Measurements from ENCODE around the gene LMCD1. TPM values are rescaled to one million over a fixed set of nuclear protein-coding genes. Genes with fewer than 3 reads are reported as not detected.

The LMCD1 gene
- total RNA-seq, 1 donor from 2014 or later, result 35.0 TPM

GRCh38 chr3:8610951-8611350 lies 109.3 kb downstream of the LMCD1 start:
- peaks cover 18 to 21% (median 20%) of the 10 kb centered on the region in 3 donors for H3K4me1 ChIP-seq (ENCODE audit: control insufficient read depth in 3 of 3, insufficient read depth in 3 of 3, low read length in 3 of 3)
- no peaks in the 10 kb centered on the region for H3K27me3 ChIP-seq (ENCODE audit: control insufficient read depth in 3 of 3, insufficient read depth in 3 of 3, low read length in 3 of 3)
- no peak overlapping the region for H3K9ac ChIP-seq (ENCODE audit: low read depth in 1 of 3, low read length in 3 of 3)
- H3K9me3 ChIP-seq (ENCODE audit: control insufficient read depth in 3 of 3, low read length in 3 of 3), result no peaks in the 10 kb centered on the region
- no peak overlapping the region for H3K27ac ChIP-seq (ENCODE audit: low read depth, low read length)
- H3K36me3 ChIP-seq (ENCODE audit: control insufficient read depth in 3 of 3, insufficient read depth in 3 of 3, low read length in 3 of 3), result no peaks in the 10 kb centered on the region
- no peak overlapping the region for H3K4me3 ChIP-seq (ENCODE audit: low read length in 3 of 3)

GRCh38 chr3:8617921-8618320 lies 116.3 kb downstream of the LMCD1 start:
- H3K9me3 ChIP-seq (ENCODE audit: control insufficient read depth in 3 of 3, low read length in 3 of 3), result peaks cover 0 to 3% (median 3%) of the 10 kb centered on the region in 3 donors
- peaks cover 3 to 12% (median 6%) of the 10 kb centered on the region in 3 donors for H3K4me1 ChIP-seq (ENCODE audit: control insufficient read depth in 3 of 3, insufficient read depth in 3 of 3, low read length in 3 of 3)
- no peaks in the 10 kb centered on the region for H3K36me3 ChIP-seq (ENCODE audit: control insufficient read depth in 3 of 3, insufficient read depth in 3 of 3, low read length in 3 of 3)
- no peak overlapping the region for H3K27ac ChIP-seq (ENCODE audit: low read depth, low read length)
- H3K4me3 ChIP-seq (ENCODE audit: low read length in 3 of 3), result no peak overlapping the region
- H3K27me3 ChIP-seq (ENCODE audit: control insufficient read depth in 3 of 3, insufficient read depth in 3 of 3, low read length in 3 of 3), result no peaks in the 10 kb centered on the region
- H3K9ac ChIP-seq (ENCODE audit: low read depth in 1 of 3, low read length in 3 of 3), result no peak overlapping the region

- H3K27me3 ChIP-seq (ENCODE audit: control insufficient read depth in 3 of 3, insufficient read depth in 3 of 3, low read length in 3 of 3), result peaks cover 0 to 3% (median 0%) of the 10 kb centered on the region in 3 donors
- no peaks in the 10 kb centered on the region for H3K36me3 ChIP-seq (ENCODE audit: control insufficient read depth in 3 of 3, insufficient read depth in 3 of 3, low read length in 3 of 3)
- no peak overlapping the region for H3K9ac ChIP-seq (ENCODE audit: low read depth in 1 of 3, low read length in 3 of 3)
- H3K4me1 ChIP-seq (ENCODE audit: control insufficient read depth in 3 of 3, insufficient read depth in 3 of 3, low read length in 3 of 3), result peaks cover 8 to 19% (median 12%) of the 10 kb centered on the region in 3 donors
- H3K27ac ChIP-seq (ENCODE audit: low read depth, low read length), result no peak overlapping the region
- H3K9me3 ChIP-seq (ENCODE audit: control insufficient read depth in 3 of 3, low read length in 3 of 3), result peaks cover 0 to 3% (median 3%) of the 10 kb centered on the region in 3 donors
- no peak overlapping the region for H3K4me3 ChIP-seq (ENCODE audit: low read length in 3 of 3)
Measured at GRCh38 chr3:8618950-8619349, 117.3 kb downstream of the LMCD1 start.

- peaks cover 0 to 3% (median 3%) of the 10 kb centered on the region in 3 donors for H3K9me3 ChIP-seq (ENCODE audit: control insufficient read depth in 3 of 3, low read length in 3 of 3)
- no peak overlapping the region for H3K4me3 ChIP-seq (ENCODE audit: low read length in 3 of 3)
- H3K27ac ChIP-seq (ENCODE audit: low read depth, low read length), result no peak overlapping the region
- no peaks in the 10 kb centered on the region for H3K36me3 ChIP-seq (ENCODE audit: control insufficient read depth in 3 of 3, insufficient read depth in 3 of 3, low read length in 3 of 3)
- no peak overlapping the region for H3K9ac ChIP-seq (ENCODE audit: low read depth in 1 of 3, low read length in 3 of 3)
- H3K4me1 ChIP-seq (ENCODE audit: control insufficient read depth in 3 of 3, insufficient read depth in 3 of 3, low read length in 3 of 3), result peaks cover 8 to 19% (median 12%) of the 10 kb centered on the region in 3 donors
- peaks cover 0 to 3% (median 0%) of the 10 kb centered on the region in 3 donors for H3K27me3 ChIP-seq (ENCODE audit: control insufficient read depth in 3 of 3, insufficient read depth in 3 of 3, low read length in 3 of 3)
Measured at GRCh38 chr3:8619548-8619947, 117.9 kb downstream of the LMCD1 start.

- peaks cover 0 to 3% (median 3%) of the 10 kb centered on the region in 3 donors for H3K9me3 ChIP-seq (ENCODE audit: control insufficient read depth in 3 of 3, low read length in 3 of 3)
- H3K27me3 ChIP-seq (ENCODE audit: control insufficient read depth in 3 of 3, insufficient read depth in 3 of 3, low read length in 3 of 3), result peaks cover 0 to 3% (median 0%) of the 10 kb centered on the region in 3 donors
- no peak overlapping the region for H3K27ac ChIP-seq (ENCODE audit: low read depth, low read length)
Measured at GRCh38 chr3:8621141-8621540, 119.5 kb downstream of the LMCD1 start.

GRCh38 chr3:8621872-8622271 lies 120.2 kb downstream of the LMCD1 start:
- H3K4me1 ChIP-seq (ENCODE audit: control insufficient read depth in 3 of 3, insufficient read depth in 3 of 3, low read length in 3 of 3), result peaks cover 8 to 19% (median 14%) of the 10 kb centered on the region in 3 donors
- no peak overlapping the region for H3K9ac ChIP-seq (ENCODE audit: low read depth in 1 of 3, low read length in 3 of 3)
- peak overlapping the region; percentile 52 for H3K27ac ChIP-seq (ENCODE audit: low read depth, low read length)
- H3K9me3 ChIP-seq (ENCODE audit: control insufficient read depth in 3 of 3, low read length in 3 of 3), result peaks cover 0 to 3% (median 3%) of the 10 kb centered on the region in 3 donors
- no peaks in the 10 kb centered on the region for H3K36me3 ChIP-seq (ENCODE audit: control insufficient read depth in 3 of 3, insufficient read depth in 3 of 3, low read length in 3 of 3)
- H3K4me3 ChIP-seq (ENCODE audit: low read length in 3 of 3), result no peak overlapping the region
- peaks cover 0 to 3% (median 0%) of the 10 kb centered on the region in 3 donors for H3K27me3 ChIP-seq (ENCODE audit: control insufficient read depth in 3 of 3, insufficient read depth in 3 of 3, low read length in 3 of 3)

More at GRCh38 chr3:8621141-8621540, 119.5 kb downstream of the LMCD1 start:
- Histone ChIP-seq H3K9ac (ENCODE audit: low read depth in 1 of 3, low read length in 3 of 3) (no peak overlapping the region), H3K36me3 (ENCODE audit: control insufficient read depth in 3 of 3, insufficient read depth in 3 of 3, low read length in 3 of 3) (no peaks in the 10 kb centered on the region), H3K4me3 (ENCODE audit: low read length in 3 of 3) (no peak overlapping the region), H3K4me1 (ENCODE audit: control insufficient read depth in 3 of 3, insufficient read depth in 3 of 3, low read length in 3 of 3) (peaks cover 8 to 19% (median 14%) of the 10 kb centered on the region in 3 donors)

- Histone ChIP-seq H3K4me3 (ENCODE audit: low read length in 3 of 3) (peak overlapping the region in 1 of 3 donors; percentile 17), H3K27ac (ENCODE audit: low read depth, low read length) (no peak overlapping the region), H3K9ac (ENCODE audit: low read depth in 1 of 3, low read length in 3 of 3) (peak overlapping the region in 1 of 3 donors; percentile 25), H3K36me3 (ENCODE audit: control insufficient read depth in 3 of 3, insufficient read depth in 3 of 3, low read length in 3 of 3) (no peaks in the 10 kb centered on the region), H3K9me3 (ENCODE audit: control insufficient read depth in 3 of 3, low read length in 3 of 3) (peaks cover 0 to 3% (median 3%) of the 10 kb centered on the region in 3 donors), H3K27me3 (ENCODE audit: control insufficient read depth in 3 of 3, insufficient read depth in 3 of 3, low read length in 3 of 3) (peaks cover 0 to 3% (median 0%) of the 10 kb centered on the region in 3 donors), H3K4me1 (ENCODE audit: control insufficient read depth in 3 of 3, insufficient read depth in 3 of 3, low read length in 3 of 3) (peaks cover 8 to 19% (median 14%) of the 10 kb centered on the region in 3 donors)
Measured at GRCh38 chr3:8622873-8623691, 121.5 kb downstream of the LMCD1 start.

- peaks cover 8 to 19% (median 14%) of the 10 kb centered on the region in 3 donors for H3K4me1 ChIP-seq (ENCODE audit: control insufficient read depth in 3 of 3, insufficient read depth in 3 of 3, low read length in 3 of 3)
- peak overlapping the region in 1 of 3 donors; percentile 25 for H3K9ac ChIP-seq (ENCODE audit: low read depth in 1 of 3, low read length in 3 of 3)
- H3K4me3 ChIP-seq (ENCODE audit: low read length in 3 of 3), result no peak overlapping the region
- H3K27ac ChIP-seq (ENCODE audit: low read depth, low read length), result no peak overlapping the region
- H3K36me3 ChIP-seq (ENCODE audit: control insufficient read depth in 3 of 3, insufficient read depth in 3 of 3, low read length in 3 of 3), result no peaks in the 10 kb centered on the region
- peaks cover 0 to 3% (median 3%) of the 10 kb centered on the region in 3 donors for H3K9me3 ChIP-seq (ENCODE audit: control insufficient read depth in 3 of 3, low read length in 3 of 3)
- peaks cover 0 to 3% (median 0%) of the 10 kb centered on the region in 3 donors for H3K27me3 ChIP-seq (ENCODE audit: control insufficient read depth in 3 of 3, insufficient read depth in 3 of 3, low read length in 3 of 3)
Measured at GRCh38 chr3:8623741-8624140, 122.1 kb downstream of the LMCD1 start.
